ENCODE measurements around the gene RPL36.
"Not testable (repeated sequence)": the region's sequence is repeated elsewhere in the genome, so short reads cannot be mapped to it uniquely, and the experiment has no call there.

Gene RPL36

GRCh38 chr19:5702053-5702410 is 11.9 kb downstream of the RPL36 start:
- not testable (repeated sequence) for H3K4me2 ChIP-seq (ENCODE audit: low read length); H3K4me3 ChIP-seq (ENCODE audit: low read length); H3K27me3 ChIP-seq (ENCODE audit: control insufficient read depth, insufficient read depth, low read length); H3K9me3 ChIP-seq (replicated peaks; ENCODE audit: low read length); H3K9ac ChIP-seq (ENCODE audit: low read depth, low read length); H3K4me1 ChIP-seq (ENCODE audit: control insufficient read depth, insufficient read depth, low read length)
- H3K36me3 ChIP-seq (ENCODE audit: insufficient read depth, low read length): peaks cover 60% of the 10 kb centered on the region

- H3K27me3 ChIP-seq (ENCODE audit: control insufficient read depth, insufficient read depth, low read length): no peaks in the 10 kb centered on the region
- H3K36me3 ChIP-seq (ENCODE audit: insufficient read depth, low read length): peaks cover 62% of the 10 kb centered on the region
- H3K9me3 ChIP-seq (replicated peaks; ENCODE audit: low read length): no peaks in the 10 kb centered on the region
- H3K9ac ChIP-seq (ENCODE audit: low read depth, low read length): no peak overlapping the region
- H3K4me1 ChIP-seq (ENCODE audit: control insufficient read depth, insufficient read depth, low read length): peaks cover 7% of the 10 kb centered on the region
- no peak overlapping the region for H3K4me3 ChIP-seq (ENCODE audit: low read length)
- H3K4me2 ChIP-seq (ENCODE audit: low read length): no peak overlapping the region
These were observed 14.0 kb downstream of the RPL36 start for GRCh38 chr19:5703819-5704818.

- H3K4me3 ChIP-seq (ENCODE audit: low read length): no peak overlapping the region
- H3K27me3 ChIP-seq (ENCODE audit: control insufficient read depth, insufficient read depth, low read length): no peaks in the 10 kb centered on the region
- no peaks in the 10 kb centered on the region for H3K9me3 ChIP-seq (replicated peaks; ENCODE audit: low read length)
- H3K4me2 ChIP-seq (ENCODE audit: low read length): no peak overlapping the region
- no peak overlapping the region for H3K9ac ChIP-seq (ENCODE audit: low read depth, low read length)
- peaks cover 7% of the 10 kb centered on the region for H3K4me1 ChIP-seq (ENCODE audit: control insufficient read depth, insufficient read depth, low read length)
- peaks cover 54% of the 10 kb centered on the region for H3K36me3 ChIP-seq (ENCODE audit: insufficient read depth, low read length)
These were observed 15.5 kb downstream of the RPL36 start for GRCh38 chr19:5705552-5705951.

- Histone ChIP-seq H3K36me3 (ENCODE audit: insufficient read depth, low read length) (peaks cover 64% of the 10 kb centered on the region), H3K4me2 (ENCODE audit: low read length) (no peak overlapping the region), H3K4me1 (ENCODE audit: control insufficient read depth, insufficient read depth, low read length) (peaks cover 7% of the 10 kb centered on the region), H3K9me3 (replicated peaks; ENCODE audit: low read length) (no peaks in the 10 kb centered on the region), H3K27me3 (ENCODE audit: control insufficient read depth, insufficient read depth, low read length) (no peaks in the 10 kb centered on the region), H3K4me3 (ENCODE audit: low read length) (no peak overlapping the region), H3K9ac (ENCODE audit: low read depth, low read length) (no peak overlapping the region)
These were observed 16.9 kb downstream of the RPL36 start for GRCh38 chr19:5706876-5707573.

DNA sequence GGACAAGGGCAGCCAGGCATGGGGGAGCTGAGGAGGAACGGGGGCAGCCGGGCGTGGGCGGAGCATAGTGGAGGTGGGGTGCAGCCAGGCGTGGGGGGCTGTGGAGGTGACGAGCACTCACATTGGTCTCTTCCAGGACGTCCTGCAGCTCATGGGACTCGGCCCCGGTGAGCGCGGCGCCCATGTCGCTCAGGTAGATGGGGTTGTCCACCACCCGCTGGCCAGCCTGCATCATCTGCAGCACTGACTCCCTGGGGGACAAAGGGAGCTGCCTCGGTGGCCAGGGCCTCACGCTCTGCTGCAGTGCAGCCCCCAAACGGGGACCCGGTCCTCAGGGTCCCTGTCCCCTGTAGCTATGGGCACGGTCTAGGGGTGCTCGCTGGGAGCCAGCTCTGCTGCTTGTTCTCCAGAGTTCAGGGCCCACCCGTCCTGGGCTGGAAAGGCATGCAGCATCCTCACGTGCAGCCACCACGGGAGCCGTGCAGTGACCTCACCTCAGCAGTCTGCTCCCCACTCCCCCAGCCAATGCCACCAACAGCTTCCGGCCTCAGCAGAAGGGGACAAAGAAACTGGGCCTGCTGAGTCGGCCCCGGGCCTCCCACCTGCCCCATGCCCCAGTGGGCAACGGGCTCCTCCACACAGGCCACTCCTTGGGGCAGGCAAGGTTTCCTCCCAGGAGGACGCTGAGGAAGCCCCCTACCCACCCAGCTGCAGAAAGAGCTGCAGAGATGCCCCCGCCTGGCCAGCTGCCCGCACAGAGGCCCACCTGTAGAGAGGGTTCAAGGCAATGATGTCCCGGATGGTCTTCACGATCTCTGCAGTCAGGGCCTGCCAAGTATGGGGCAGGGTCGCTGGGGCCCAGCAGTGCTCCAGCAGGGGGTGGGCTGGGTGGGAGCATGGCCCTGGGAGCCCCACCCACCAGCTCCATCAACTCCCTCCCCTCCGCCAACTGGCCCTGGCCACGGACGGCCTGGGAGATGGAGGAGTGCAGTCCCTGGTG is 17.8 kb downstream of the RPL36 start:
- peaks cover 7% of the 10 kb centered on the region for H3K4me1 ChIP-seq (ENCODE audit: control insufficient read depth, insufficient read depth, low read length)
- H3K9ac ChIP-seq (ENCODE audit: low read depth, low read length): no peak overlapping the region
- H3K36me3 ChIP-seq (ENCODE audit: insufficient read depth, low read length): peaks cover 72% of the 10 kb centered on the region
- H3K4me2 ChIP-seq (ENCODE audit: low read length): no peak overlapping the region
- no peaks in the 10 kb centered on the region for H3K9me3 ChIP-seq (replicated peaks; ENCODE audit: low read length)
- no peak overlapping the region for H3K4me3 ChIP-seq (ENCODE audit: low read length)
- H3K27me3 ChIP-seq (ENCODE audit: control insufficient read depth, insufficient read depth, low read length): no peaks in the 10 kb centered on the region

- Histone ChIP-seq H3K4me3 (ENCODE audit: low read length) (no peak overlapping the region), H3K9me3 (replicated peaks; ENCODE audit: low read length) (no peaks in the 10 kb centered on the region), H3K4me1 (ENCODE audit: control insufficient read depth, insufficient read depth, low read length) (no peaks in the 10 kb centered on the region), H3K9ac (ENCODE audit: low read depth, low read length) (no peak overlapping the region), H3K36me3 (ENCODE audit: insufficient read depth, low read length) (peaks cover 57% of the 10 kb centered on the region), H3K27me3 (ENCODE audit: control insufficient read depth, insufficient read depth, low read length) (no peaks in the 10 kb centered on the region), H3K4me2 (ENCODE audit: low read length) (no peak overlapping the region)
These were observed 20.9 kb downstream of the RPL36 start for GRCh38 chr19:5711025-5711424.

DNA sequence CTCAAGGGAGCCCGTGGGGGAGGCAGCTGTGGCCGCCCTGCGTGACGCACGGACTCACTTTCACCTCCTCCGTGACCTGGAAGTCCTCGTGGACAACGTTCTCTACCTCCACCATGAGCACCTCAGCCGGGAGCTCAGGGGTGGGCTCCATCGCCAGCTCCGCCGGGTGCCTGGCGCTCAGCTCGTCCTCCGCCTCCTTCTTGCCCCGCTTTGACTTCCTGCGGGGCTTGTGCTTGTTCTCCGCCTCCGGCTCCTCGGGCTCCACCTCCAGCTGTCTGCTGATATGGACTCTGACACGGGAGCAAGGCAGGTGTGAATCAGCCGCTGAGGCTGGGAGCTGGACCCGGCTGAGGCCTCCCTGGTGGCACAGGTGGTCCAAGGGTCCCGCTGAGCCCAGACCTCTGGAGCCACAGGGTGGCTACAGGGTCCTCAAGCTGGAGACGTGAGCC is 21.6 kb downstream of the RPL36 start:
- Histone ChIP-seq H3K4me2 (ENCODE audit: low read length) (no peak overlapping the region), H3K4me3 (ENCODE audit: low read length) (no peak overlapping the region), H3K4me1 (ENCODE audit: control insufficient read depth, insufficient read depth, low read length) (no peaks in the 10 kb centered on the region), H3K9ac (ENCODE audit: low read depth, low read length) (no peak overlapping the region), H3K27me3 (ENCODE audit: control insufficient read depth, insufficient read depth, low read length) (no peaks in the 10 kb centered on the region), H3K36me3 (ENCODE audit: insufficient read depth, low read length) (peaks cover 53% of the 10 kb centered on the region), H3K9me3 (replicated peaks; ENCODE audit: low read length) (no peaks in the 10 kb centered on the region)

- Histone ChIP-seq H3K9me3 (replicated peaks; ENCODE audit: low read length) (no peaks in the 10 kb centered on the region), H3K4me2 (ENCODE audit: low read length) (no peak overlapping the region), H3K4me3 (ENCODE audit: low read length) (no peak overlapping the region), H3K4me1 (ENCODE audit: control insufficient read depth, insufficient read depth, low read length) (peaks cover 10% of the 10 kb centered on the region), H3K9ac (ENCODE audit: low read depth, low read length) (no peak overlapping the region), H3K36me3 (ENCODE audit: insufficient read depth, low read length) (peaks cover 48% of the 10 kb centered on the region), H3K27me3 (ENCODE audit: control insufficient read depth, insufficient read depth, low read length) (no peaks in the 10 kb centered on the region)
These were observed 23.1 kb downstream of the RPL36 start for GRCh38 chr19:5713228-5713627.

DNA sequence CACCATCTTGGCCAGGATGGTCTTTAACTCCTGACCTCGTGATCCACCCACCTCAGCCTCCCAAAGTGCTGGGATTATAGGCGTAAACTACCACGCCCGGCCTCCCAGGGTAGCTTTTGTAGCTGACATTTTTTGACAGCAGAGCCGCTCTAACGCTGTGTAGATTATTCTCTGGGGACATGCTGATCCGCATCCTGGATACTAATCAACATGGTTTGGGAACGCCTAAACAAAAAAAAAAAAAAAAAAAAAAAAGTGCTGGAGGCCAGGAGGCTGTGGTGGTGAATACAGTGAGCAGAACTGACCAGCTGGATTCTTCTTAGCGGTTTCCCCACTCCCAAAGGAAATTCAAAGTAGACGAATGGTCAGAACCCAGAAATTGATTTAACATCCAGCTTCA is 24.7 kb downstream of the RPL36 start:
- Histone ChIP-seq H3K36me3 (ENCODE audit: insufficient read depth, low read length) (peaks cover 46% of the 10 kb centered on the region), H3K27me3 (ENCODE audit: control insufficient read depth, insufficient read depth, low read length) (no peaks in the 10 kb centered on the region), H3K4me2 (ENCODE audit: low read length) (no peak overlapping the region), H3K4me1 (ENCODE audit: control insufficient read depth, insufficient read depth, low read length) (peaks cover 18% of the 10 kb centered on the region), H3K4me3 (ENCODE audit: low read length) (no peak overlapping the region), H3K9ac (ENCODE audit: low read depth, low read length) (no peak overlapping the region), H3K9me3 (replicated peaks; ENCODE audit: low read length) (no peaks in the 10 kb centered on the region)

GRCh38 chr19:5717215-5717935 is 27.3 kb downstream of the RPL36 start:
- no peaks in the 10 kb centered on the region for H3K9me3 ChIP-seq (replicated peaks; ENCODE audit: low read length)
- H3K4me3 ChIP-seq (ENCODE audit: low read length): peak overlapping the region; percentile 46
- H3K4me2 ChIP-seq (ENCODE audit: low read length): peak overlapping the region; percentile 86
- H3K27me3 ChIP-seq (ENCODE audit: control insufficient read depth, insufficient read depth, low read length): no peaks in the 10 kb centered on the region
- peaks cover 21% of the 10 kb centered on the region for H3K4me1 ChIP-seq (ENCODE audit: control insufficient read depth, insufficient read depth, low read length)
- peak overlapping the region; percentile 18 for H3K9ac ChIP-seq (ENCODE audit: low read depth, low read length)
- peaks cover 26% of the 10 kb centered on the region for H3K36me3 ChIP-seq (ENCODE audit: insufficient read depth, low read length)
